GM19395 (cell line): ENCODE data around the gene RBKS.

Experiments used
- ATAC-seq: cut with Tn5 transposase; IDR thresholded peaks from one replicate; pipeline ENCODE4 v1.9.1; 2021; ENCODE audit warnings: mild to moderate bottlenecking, moderate library complexity; ENCODE audit not compliant: unreplicated experiment

RBKS gene

GRCh38 chr2:27803046-27803445 lies 87.1 kb downstream of the RBKS start:
- ATAC-seq: no peak

- ATAC-seq: no peak
Measured at GRCh38 chr2:27802547-27802946, 87.6 kb downstream of the RBKS start.

- no peak for ATAC-seq
Measured at GRCh38 chr2:27800856-27801255, 89.3 kb downstream of the RBKS start.

GRCh38 chr2:27799646-27800010 lies 90.6 kb downstream of the RBKS start:
- ATAC-seq: no peak

- no peak for ATAC-seq
Measured at GRCh38 chr2:27798948-27799645, 91.1 kb downstream of the RBKS start.

GRCh38 chr2:27798486-27798885 lies 91.7 kb downstream of the RBKS start:
- ATAC-seq: no peak

- ATAC-seq: no peak
Measured at GRCh38 chr2:27797841-27798240, 92.3 kb downstream of the RBKS start.

- no peak for ATAC-seq
Measured at GRCh38 chr2:27796791-27797765, 93.1 kb downstream of the RBKS start.

GRCh38 chr2:27795868-27796277 lies 94.3 kb downstream of the RBKS start:
- ATAC-seq: no peak

GRCh38 chr2:27795093-27795834 lies 94.9 kb downstream of the RBKS start:
- ATAC-seq: no peak

GRCh38 chr2:27792759-27793158 lies 97.4 kb downstream of the RBKS start:
- no peak for ATAC-seq

- ATAC-seq: no peak
Measured at GRCh38 chr2:27790796-27791195, 99.4 kb downstream of the RBKS start.

- no peak for ATAC-seq
Measured at GRCh38 chr2:27782701-27783100, 107.5 kb downstream of the RBKS start.

GRCh38 chr2:27781496-27781895 lies 108.7 kb downstream of the RBKS start:
- ATAC-seq: no peak

- ATAC-seq: no peak
Measured at GRCh38 chr2:27779417-27780055, 110.7 kb downstream of the RBKS start.

- no peak for ATAC-seq
Measured at GRCh38 chr2:27776696-27777095, 113.5 kb downstream of the RBKS start.

- ATAC-seq: no peak
Measured at GRCh38 chr2:27776097-27776496, 114.1 kb downstream of the RBKS start.

GRCh38 chr2:27773959-27774358 lies 116.2 kb downstream of the RBKS start:
- no peak for ATAC-seq

- no peak for ATAC-seq
Measured at GRCh38 chr2:27772804-27773203, 117.4 kb downstream of the RBKS start.

GRCh38 chr2:27771548-27772335 lies 118.4 kb downstream of the RBKS start, which contains the start of gene MRPL33:
TSS of gene MRPL33 (plus strand) at chr2:27771719. CDS start at chr2:27771778, 59 bp downstream.
- ATAC-seq: peak; percentile 99
